Measurements from ENCODE around the gene SNAP25.

DNA sequence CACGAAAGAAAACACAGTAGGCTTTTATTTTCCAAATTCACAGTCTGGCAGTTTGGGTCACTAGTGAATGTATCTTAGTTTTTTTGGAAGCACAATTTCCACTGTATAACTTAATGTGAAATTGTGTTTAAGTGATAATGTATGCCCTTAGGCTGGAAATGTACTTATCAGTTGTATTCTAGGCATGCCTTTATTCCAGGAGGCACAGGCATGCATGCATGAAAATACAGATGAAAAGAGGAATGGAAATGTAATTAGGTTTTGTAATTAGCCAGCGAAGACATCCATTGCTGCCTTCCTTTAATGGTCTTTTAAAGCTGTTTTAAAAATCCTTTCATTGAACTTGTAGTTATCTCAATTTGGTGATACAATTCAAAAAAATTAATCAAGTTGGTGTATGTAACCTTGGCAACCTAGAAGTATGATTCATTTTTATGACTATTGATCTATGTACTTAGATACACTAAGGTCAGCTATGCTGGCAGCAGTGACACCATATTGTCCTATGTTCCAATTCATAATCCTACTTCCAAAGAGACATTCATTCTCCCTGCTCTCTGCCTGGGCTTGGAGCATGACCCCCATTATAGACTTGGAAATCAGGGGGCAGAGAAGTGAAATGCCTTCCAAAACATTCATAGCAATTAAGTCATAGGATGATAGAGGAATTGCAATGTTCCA lies 73.1 kb downstream of the SNAP25 start:
- TF ChIP-seq, protein P1, sequence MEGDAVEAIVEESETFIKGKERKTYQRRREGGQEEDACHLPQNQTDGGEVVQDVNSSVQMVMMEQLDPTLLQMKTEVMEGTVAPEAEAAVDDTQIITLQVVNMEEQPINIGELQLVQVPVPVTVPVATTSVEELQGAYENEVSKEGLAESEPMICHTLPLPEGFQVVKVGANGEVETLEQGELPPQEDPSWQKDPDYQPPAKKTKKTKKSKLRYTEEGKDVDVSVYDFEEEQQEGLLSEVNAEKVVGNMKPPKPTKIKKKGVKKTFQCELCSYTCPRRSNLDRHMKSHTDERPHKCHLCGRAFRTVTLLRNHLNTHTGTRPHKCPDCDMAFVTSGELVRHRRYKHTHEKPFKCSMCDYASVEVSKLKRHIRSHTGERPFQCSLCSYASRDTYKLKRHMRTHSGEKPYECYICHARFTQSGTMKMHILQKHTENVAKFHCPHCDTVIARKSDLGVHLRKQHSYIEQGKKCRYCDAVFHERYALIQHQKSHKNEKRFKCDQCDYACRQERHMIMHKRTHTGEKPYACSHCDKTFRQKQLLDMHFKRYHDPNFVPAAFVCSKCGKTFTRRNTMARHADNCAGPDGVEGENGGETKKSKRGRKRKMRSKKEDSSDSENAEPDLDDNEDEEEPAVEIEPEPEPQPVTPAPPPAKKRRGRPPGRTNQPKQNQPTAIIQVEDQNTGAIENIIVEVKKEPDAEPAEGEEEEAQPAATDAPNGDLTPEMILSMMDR (IDR thresholded peaks at IDR 0.05), result no peak
- no peak for TF ChIP-seq POLR2A (IDR thresholded peaks at IDR 0.05)
